ENCODE data around the gene PPA1. TPM values are rescaled to one million over a fixed set of nuclear protein-coding genes. Genes with fewer than 3 reads are reported as not detected.
"Not testable (repeated sequence)": the region's sequence is repeated elsewhere in the genome, so short reads cannot be mapped to it uniquely, and the experiment has no call there.

The PPA1 gene
- total and polyA plus RNA-seq, 2 experiments from 2014 or later = 44.9 to 86.0 TPM

GRCh38 chr10:70227548-70228320 is 5.5 kb downstream of the PPA1 start:
- no peak for DNase-seq (ENCODE audit: low read depth in 1 of 2, low spot score in 1 of 2)
- H3K36me3 ChIP-seq = peaks cover 6% of the 10 kb centered on the region
- H3K9me3 ChIP-seq (ENCODE audit: low read depth) = no peaks in the 10 kb centered on the region
- no peak overlapping the region for H3K27ac ChIP-seq
- TF ChIP-seq CTCF (IDR thresholded peaks at IDR 0.05; ENCODE audit: low read depth, low read length) = no peak
- no peak overlapping the region for H3K4me3 ChIP-seq
- H3K4me1 ChIP-seq (ENCODE audit: low read depth) = no peaks in the 10 kb centered on the region
- H3K27me3 ChIP-seq = no peaks in the 10 kb centered on the region

DNA sequence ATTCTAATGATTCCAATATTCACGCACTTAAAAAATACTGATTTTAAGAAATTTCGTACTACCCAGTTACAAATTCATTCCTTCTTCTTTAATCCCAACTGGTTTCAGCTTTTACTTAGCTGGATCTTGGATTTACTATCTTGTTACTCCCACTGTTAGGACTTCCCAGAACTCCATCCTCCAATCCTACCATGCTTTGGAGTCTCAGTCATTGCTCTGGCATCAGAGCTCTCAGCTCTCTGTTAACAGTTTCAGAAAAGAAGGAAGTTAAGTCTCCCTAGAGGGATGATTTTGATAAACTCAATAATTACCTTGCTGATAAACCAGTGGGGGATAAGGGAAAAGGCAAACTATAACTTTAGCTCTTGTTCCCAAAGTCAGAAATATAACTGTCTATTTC is 9.5 kb downstream of the PPA1 start:
- H3K4me1 ChIP-seq (ENCODE audit: low read depth) = no peaks in the 10 kb centered on the region
- no peaks in the 10 kb centered on the region for H3K27me3 ChIP-seq
- H3K9me3 ChIP-seq (ENCODE audit: low read depth) = no peaks in the 10 kb centered on the region
- H3K4me3 ChIP-seq = no peak overlapping the region
- H3K27ac ChIP-seq = no peak overlapping the region
- no peak for TF ChIP-seq CTCF (IDR thresholded peaks at IDR 0.05; ENCODE audit: low read depth, low read length)
- no peaks in the 10 kb centered on the region for H3K36me3 ChIP-seq
- DNase-seq (ENCODE audit: low read depth in 1 of 2, low spot score in 1 of 2) = no peak

DNA sequence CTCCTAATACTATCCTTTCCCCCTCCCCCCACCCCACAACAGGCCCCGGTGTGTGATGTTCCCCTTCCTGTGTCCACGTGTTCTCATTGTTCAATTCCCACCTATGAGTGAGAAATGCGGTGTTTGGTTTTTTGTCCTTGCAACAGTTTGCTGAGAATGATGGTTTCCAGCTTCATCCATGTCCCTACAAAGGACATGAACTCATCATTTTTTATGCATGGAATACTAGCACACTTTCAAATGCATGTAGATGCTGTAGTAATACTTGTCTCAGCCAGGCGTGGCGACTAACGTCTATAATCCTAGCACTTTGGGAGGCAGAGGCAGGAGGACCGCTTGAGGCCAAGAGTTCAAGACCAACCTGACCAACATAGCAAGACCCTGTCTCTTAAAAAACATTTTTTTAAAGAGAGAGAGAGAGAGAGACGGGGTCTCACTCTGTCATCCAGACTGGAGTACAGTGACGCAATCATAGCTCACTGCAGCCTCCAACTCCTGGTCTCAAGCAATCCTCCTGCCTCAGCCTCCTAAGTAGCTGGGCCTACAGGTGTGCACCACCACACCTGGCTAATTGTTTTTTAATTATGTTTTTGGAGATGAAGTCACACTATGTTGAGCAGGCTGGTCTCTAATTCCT is 10.3 kb downstream of the PPA1 start:
- not testable (repeated sequence) for DNase-seq (ENCODE audit: low read depth in 1 of 2, low spot score in 1 of 2); H3K9me3 ChIP-seq (ENCODE audit: low read depth); H3K36me3 ChIP-seq; H3K4me3 ChIP-seq; H3K4me1 ChIP-seq (ENCODE audit: low read depth); H3K27ac ChIP-seq; H3K27me3 ChIP-seq

GRCh38 chr10:70222340-70222794 is 10.9 kb downstream of the PPA1 start:
- H3K27me3 ChIP-seq = no peaks in the 10 kb centered on the region
- no peak for TF ChIP-seq CTCF (IDR thresholded peaks at IDR 0.05; ENCODE audit: low read depth, low read length)
- no peaks in the 10 kb centered on the region for H3K36me3 ChIP-seq

DNA sequence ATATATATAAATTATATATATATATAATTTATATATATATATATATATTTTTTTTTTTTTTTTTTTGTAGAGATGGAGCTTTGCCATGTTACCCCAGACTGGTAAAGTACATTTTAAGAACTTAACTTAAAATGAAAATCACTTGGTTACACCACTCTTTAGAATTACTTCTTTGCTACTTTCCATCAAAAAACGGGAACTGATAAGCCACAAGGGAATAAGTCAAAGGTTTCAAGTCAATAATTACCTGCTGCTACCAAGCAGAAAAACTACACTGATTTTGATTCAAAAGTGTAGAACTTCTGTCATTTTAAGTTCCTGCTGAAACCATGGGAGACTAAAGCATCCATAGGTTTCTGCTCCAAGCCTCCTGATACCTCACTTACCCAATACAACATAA is 12.2 kb downstream of the PPA1 start:
- no peak overlapping the region for H3K4me3 ChIP-seq
- H3K36me3 ChIP-seq = no peaks in the 10 kb centered on the region
- H3K9me3 ChIP-seq (ENCODE audit: low read depth) = no peaks in the 10 kb centered on the region
- no peak for DNase-seq (ENCODE audit: low read depth in 1 of 2, low spot score in 1 of 2)
- no peaks in the 10 kb centered on the region for H3K27me3 ChIP-seq
- no peak overlapping the region for H3K27ac ChIP-seq
- no peaks in the 10 kb centered on the region for H3K4me1 ChIP-seq (ENCODE audit: low read depth)
- TF ChIP-seq CTCF (IDR thresholded peaks at IDR 0.05; ENCODE audit: low read depth, low read length) = no peak

More at GRCh38 chr10:70222340-70222794, 10.9 kb downstream of the PPA1 start:
- Histone ChIP-seq H3K4me1 (ENCODE audit: low read depth) (no peaks in the 10 kb centered on the region), H3K4me3 (no peak overlapping the region), H3K27ac (no peak overlapping the region), H3K9me3 (ENCODE audit: low read depth) (no peaks in the 10 kb centered on the region)
- no peak for DNase-seq (ENCODE audit: low read depth in 1 of 2, low spot score in 1 of 2)

DNA sequence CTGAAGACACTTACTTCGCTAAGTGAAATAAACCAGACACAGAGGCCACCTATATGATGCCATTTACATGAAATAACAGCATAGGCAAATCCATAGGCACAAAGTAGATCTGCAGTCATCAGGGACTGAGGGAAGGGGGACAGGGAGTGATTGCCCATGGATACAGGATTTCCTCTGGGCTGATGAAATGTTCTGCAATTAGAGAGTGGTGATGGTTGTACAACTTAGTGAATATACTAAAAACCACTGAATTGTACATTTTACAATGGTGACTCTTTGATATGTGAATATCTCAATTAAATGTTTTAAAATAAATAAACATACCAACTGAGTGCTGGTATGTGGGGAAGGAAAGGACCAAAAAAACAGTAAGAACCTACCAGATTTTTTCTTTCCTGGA is 20.4 kb downstream of the PPA1 start:
- no peaks in the 10 kb centered on the region for H3K27me3 ChIP-seq
- no peak for TF ChIP-seq CTCF (IDR thresholded peaks at IDR 0.05; ENCODE audit: low read depth, low read length)
- no peaks in the 10 kb centered on the region for H3K9me3 ChIP-seq (ENCODE audit: low read depth)
- H3K27ac ChIP-seq = no peak overlapping the region
- H3K36me3 ChIP-seq = peaks cover 23% of the 10 kb centered on the region
- no peaks in the 10 kb centered on the region for H3K4me1 ChIP-seq (ENCODE audit: low read depth)
- no peak for DNase-seq (ENCODE audit: low read depth in 1 of 2, low spot score in 1 of 2)
- H3K4me3 ChIP-seq = no peak overlapping the region
